GM18517 (cell line): ENCODE results near the gene SMTNL2.

Experiments
- ATAC-seq: cut with Tn5 transposase; IDR thresholded peaks from one replicate; pipeline ENCODE4 v1.9.1; 2021; ENCODE audit warnings: mild to moderate bottlenecking, moderate library complexity; ENCODE audit not compliant: unreplicated experiment

Gene SMTNL2

GRCh38 chr17:4545217-4545951 lies 38.9 kb upstream of the SMTNL2 start:
- no peak for ATAC-seq

- no peak for ATAC-seq
Observed at GRCh38 chr17:4547118-4547906, 37.0 kb upstream of the SMTNL2 start.

GRCh38 chr17:4548061-4548461 lies 36.3 kb upstream of the SMTNL2 start:
- ATAC-seq = no peak

- no peak for ATAC-seq
Observed at GRCh38 chr17:4548721-4549531, 35.4 kb upstream of the SMTNL2 start.

- no peak for ATAC-seq
Observed at GRCh38 chr17:4549781-4550533, 34.4 kb upstream of the SMTNL2 start.

GRCh38 chr17:4550534-4551039 lies 33.7 kb upstream of the SMTNL2 start:
- ATAC-seq = no peak

- ATAC-seq = no peak
Observed at GRCh38 chr17:4551141-4551540, 33.2 kb upstream of the SMTNL2 start.

- no peak for ATAC-seq
Observed at GRCh38 chr17:4551796-4552525, 32.4 kb upstream of the SMTNL2 start.

- ATAC-seq = no peak
Observed at GRCh38 chr17:4553669-4554068, 30.7 kb upstream of the SMTNL2 start.

- no peak for ATAC-seq
Observed at GRCh38 chr17:4554441-4554996, 29.8 kb upstream of the SMTNL2 start.

GRCh38 chr17:4554997-4555799 lies 29.1 kb upstream of the SMTNL2 start, which contains the start of gene MYBBP1A:
TSS of gene MYBBP1A (minus strand) at chr17:4555384. CDS start at chr17:4555324, 60 bp downstream.
- ATAC-seq = peak; percentile 74

- ATAC-seq = no peak
Observed at GRCh38 chr17:4555873-4556759, 28.2 kb upstream of the SMTNL2 start.

GRCh38 chr17:4556996-4557395 lies 27.3 kb upstream of the SMTNL2 start:
- no peak for ATAC-seq

GRCh38 chr17:4557626-4558346 lies 26.5 kb upstream of the SMTNL2 start:
- no peak for ATAC-seq

GRCh38 chr17:4558347-4558971 lies 25.9 kb upstream of the SMTNL2 start:
- no peak for ATAC-seq

GRCh38 chr17:4559139-4559791 lies 25.1 kb upstream of the SMTNL2 start:
- ATAC-seq = no peak
